ENCODE measurements around the gene GPR173.

Gene GPR173

DNA sequence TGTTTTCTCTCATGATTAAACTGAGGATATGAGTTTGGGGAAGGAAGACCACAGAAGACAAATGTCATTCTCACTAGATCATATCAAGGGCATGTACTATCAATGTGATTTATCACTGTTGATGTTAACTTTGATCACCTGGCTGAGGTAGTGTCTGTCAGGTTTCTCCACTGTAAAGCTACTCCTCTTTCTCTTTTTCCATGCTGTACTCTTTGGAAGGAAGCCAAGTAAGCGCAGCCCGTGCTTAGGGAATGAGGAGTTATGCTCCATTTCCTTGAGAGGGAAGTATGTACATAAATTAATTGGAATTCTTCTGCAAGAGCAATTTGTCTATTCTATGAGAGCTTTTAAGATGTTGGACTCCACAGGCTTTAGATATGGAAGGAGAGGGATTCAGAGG, 41.3 kb downstream of the GPR173 start:
- no peak for DNase-seq (ENCODE audit: low spot score)

DNA sequence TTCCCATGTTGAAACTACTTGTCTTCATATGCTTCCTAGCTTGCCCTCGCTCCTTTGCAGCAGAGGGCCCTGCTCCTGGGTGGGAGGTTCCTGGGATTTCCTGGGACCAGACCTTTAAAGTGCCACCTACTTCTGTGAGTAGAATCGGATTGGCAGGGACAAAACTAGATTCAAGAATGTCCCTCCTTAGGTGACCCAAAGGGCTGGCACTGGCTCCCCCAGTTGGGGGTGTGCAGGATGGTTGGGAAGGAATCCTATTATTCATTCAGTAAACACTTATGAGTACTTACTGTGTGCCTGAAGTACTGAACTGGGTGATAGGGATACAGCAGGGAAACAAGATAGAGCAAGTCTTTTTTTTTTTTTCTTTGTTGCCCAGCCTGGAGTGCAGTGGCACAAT, 42.8 kb downstream of the GPR173 start:
- no peak for DNase-seq (ENCODE audit: low spot score)

DNA sequence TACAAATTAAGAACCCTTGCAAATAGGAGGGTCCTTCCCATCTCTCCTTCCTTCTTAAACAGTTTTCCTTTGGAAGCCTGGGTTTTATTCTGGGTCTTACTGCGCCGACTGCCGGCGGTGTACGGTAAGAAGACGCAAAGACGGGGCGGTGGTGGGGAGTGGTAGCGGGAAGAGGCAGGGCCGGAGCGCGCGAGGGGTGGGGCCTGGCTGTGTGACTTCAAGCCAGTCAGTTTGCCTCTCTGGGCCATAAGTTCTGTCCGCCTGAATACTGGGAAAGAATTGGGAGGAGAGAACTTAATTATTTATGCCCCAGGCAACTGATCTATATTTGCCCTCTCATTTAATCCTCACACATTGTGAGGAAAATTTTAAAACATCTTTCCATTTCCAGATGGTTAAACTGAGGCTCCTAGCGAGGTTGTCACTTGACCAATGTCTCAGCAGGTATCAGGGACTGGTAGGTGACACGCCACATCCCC, 44.6 kb downstream of the GPR173 start:
- peak; percentile 73 for DNase-seq (ENCODE audit: low spot score)

DNA sequence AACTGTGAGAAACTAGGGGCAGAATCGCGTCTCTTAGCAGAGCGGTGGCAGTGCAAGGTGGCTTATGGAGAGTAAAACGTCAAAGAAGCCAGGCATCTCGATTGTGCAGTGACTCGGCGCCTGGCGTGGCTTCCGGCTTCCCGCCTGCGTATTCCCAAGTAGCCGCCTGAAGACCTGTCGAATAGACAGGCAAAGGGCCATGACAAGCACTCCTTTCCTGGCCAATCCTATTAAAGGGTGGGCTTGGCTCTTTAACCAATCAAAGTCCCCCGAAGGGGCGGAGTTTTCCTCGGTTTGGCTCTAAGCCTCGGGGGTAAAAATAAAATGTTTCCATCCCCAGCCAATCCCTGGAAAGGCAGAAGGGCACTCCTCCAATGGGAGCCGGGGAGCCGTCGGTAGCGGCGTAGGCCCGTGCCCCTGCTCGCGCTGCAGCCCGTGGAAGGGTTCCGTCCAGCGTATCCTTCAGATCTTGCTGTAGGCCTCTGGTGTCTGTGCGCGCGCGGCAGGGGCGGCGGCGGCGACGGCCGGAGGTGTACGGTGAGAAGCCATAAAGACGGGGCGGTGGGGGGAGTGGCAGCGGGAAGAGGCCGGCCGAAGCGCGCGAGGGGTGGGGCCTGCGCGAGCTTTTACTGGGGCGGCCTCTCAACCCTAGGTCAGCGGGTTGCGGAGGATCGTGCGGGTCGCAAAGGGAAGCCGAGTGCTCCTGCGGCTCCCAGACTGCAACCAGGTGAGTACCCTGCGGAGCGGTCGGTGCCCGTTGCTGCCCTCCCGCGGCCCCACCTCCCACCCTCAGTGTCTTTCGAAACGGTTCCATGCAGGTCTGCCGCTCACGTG, 45.4 kb downstream of the GPR173 start, which contains the start of gene KANTR:
Gene KANTR (plus strand): TSS at position 395 of the 834 bp plus-strand sequence. CDS start 30,131 bp downstream, outside the sequence.
- DNase-seq (ENCODE audit: low spot score), result peak; percentile 83

DNA sequence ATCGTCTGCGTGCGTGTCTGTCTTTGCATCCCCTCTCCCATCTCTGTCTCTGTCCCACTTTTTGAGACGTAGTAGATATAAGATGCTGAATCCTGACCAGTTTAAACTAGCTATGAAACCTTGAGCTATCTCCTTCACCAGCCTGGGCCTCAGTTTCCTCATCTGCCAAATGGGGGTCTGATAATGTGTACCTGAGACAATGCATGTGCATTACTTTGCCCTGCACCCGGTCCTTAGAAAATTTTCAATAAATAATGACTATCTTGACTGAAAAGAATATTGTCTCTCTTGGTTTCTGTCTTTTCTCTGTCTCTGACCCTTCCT, 46.0 kb downstream of the GPR173 start:
- DNase-seq (ENCODE audit: low spot score), result no peak

DNA sequence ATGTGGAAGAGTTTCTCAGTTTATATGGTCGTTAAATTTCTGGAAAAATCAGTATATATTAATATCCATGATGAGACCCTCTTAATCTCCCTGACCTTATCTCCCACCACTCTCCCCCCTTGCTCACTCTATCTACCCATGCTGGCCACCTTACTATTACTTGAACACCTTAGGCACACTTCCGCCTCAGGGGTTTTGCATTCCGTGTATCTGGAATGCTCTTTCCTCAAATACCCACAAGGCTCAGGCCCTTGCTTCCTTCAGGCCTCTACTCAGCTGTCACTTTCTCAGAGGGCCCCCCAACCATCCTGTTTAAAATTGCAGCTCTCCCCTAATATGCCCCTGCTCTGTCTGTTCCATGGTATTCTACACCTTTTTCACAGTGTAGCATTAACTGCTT, 47.2 kb downstream of the GPR173 start:
- DNase-seq (ENCODE audit: low spot score), result no peak

DNA sequence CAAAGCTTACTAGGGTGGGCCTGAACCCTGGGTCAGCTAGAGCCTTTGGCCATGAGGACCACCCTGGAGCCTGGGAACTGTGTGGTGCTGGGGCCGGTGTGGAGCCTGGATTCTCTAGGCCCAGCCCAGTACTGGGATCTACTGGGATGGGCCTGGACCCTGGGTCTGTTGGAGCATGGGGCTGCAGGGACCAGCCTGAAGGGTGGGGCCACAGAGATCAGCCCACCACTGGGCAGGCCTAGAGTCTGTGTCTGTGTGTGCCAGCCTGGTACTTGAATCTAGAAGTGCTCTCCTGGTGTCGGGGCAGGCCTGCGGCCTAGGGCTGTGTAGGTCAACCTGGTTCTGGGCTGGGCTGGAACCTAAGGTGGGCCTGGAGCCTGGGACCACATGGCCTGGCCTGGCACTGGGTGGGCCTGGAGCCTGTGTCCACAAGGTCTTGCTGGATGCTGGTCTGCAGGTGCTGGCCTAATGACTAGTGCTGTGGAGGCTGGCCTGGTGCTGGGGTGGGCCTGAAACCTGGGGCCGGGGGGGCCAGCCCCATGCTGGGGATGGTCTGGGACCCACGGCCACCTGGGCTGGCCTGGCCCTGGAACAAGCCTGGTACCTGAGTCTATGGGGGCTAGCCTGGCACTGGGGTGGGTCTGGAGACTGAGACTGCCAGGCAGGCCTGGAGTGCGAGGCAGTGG, 66.4 kb downstream of the GPR173 start:
- DNase-seq (ENCODE audit: low spot score), result no peak

DNA sequence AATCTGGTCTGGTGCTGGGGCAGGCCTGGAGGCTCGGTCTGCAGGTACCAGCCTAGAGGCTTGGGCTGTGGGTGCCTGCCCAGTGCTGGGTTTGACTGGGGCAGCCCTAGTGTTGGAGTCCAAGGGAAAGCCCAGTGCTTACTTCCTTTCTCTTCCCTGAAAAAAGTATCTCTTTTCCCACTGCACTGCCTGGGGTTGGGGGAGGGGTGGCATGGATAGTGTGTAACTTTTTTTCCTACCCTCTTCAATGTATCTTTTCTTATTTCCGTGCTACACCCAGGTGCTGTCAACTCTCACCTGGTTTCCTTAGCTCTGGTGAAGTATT, 66.9 kb downstream of the GPR173 start:
- DNase-seq (ENCODE audit: low spot score), result no peak

DNA sequence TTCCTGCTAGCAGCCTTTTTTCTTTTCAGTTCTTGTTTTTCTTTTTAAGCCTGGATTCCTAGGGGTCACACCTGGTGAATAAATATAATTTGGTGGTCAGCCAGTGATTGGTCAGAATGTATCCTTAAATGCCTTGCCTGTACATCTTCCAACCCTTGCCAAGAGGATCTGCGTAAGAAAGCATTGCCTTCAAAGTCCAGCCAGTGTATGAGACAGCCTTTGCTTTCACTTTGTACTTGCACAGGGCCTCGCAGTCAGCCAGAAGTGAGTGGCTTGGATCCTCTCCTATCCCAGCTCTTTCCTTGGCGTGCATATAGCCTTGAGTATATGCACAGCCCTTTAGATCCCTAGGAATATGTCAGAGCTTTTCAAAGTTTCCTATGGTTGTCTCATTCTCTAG, 67.5 kb downstream of the GPR173 start:
- DNase-seq (ENCODE audit: low spot score), result no peak

DNA sequence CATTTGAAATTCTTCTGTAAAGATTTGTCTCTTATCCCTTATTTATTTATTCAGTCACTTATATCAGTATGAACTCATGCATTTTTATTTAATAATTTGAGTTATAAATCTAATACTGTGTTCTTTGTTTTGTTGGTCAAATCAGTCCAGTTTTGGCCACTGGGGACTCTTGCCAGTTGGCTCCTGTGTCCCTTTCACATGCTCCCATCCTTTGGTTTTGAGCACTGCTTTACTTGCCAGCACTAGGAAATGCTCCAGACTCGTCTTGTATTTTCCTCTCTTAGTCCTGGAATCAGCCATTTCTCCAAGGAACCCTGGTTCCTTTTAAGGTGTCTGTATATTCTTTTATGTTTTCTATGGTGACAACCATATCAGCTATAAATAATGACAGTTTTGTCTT, 73.4 kb downstream of the GPR173 start:
- DNase-seq (ENCODE audit: low spot score), result no peak

DNA sequence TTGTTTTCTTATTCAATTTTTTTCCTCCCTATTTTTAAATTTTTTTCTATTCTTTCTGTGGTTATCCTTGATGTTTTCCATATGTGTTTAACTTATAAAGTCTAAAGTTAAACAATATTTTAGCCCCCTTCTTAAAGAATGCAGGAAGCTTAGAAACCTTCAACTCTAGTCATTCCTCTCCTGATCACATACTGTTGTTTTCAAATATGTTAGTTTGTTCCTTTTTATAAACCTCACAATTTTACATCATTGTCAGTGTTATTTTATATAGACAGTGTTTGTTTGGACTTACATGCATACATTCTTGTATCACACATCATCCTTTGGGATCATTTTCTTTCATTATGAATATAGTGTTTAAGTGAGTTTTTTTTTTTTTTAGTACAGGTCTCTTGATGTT, 76.9 kb downstream of the GPR173 start:
- no peak for DNase-seq (ENCODE audit: low spot score)

DNA sequence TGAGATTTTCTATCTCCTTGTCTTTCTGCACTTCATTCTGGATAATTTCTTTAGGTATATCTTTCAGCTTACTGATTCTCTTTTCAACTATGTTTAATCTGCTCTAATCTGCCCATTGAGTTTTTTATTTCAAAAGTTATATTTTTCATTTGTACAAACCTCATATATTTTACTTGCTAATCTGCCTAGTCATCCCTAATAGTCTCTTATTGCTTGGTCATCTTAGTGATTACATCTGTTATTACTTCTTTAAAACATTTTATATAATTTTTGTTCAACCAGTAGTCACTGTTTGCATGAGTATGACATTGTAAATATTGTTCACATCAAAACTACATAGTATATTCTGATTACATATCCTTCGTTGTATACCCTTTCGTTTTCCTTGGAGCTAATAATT, 77.8 kb downstream of the GPR173 start:
- no peak for DNase-seq (ENCODE audit: low spot score)

DNA sequence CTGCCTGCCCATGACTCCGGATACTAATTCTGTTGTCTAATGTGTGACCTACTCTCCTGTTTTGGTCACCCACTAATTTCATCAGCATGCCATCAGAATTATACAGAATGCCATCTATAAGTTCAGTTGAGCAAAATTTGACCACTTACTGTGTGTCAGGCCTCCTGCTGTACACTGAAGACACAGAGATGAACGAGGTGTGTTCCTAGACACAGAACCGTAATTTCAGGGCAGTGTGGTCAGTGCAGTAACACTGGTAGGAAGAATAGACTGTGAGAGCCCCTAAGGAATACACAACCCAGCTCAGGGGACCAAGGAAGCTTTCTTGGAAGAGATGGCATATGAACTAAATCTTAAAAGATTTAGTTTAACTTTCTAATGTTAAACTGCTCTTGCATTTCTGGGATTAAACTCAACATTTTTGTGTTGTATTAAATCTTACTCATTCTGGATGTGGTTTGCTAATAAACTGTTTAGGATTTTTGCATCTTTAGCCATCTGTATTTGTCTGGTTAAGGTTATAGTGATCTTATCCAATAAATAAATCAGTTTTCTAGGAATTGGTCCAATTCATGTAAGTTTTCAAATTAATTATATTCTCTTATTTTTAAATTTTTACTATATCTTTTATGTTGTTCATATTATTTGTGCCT, 79.6 kb downstream of the GPR173 start:
- DNase-seq (ENCODE audit: low spot score), result no peak

Data from CD4-positive, alpha-beta T cell treated with Interleukin-6 at 100 ng/mL for 8 hours (primary cell).